ENCODE measurements around the gene SLC35G6.
"Not testable (repeated sequence)": the region's sequence is repeated elsewhere in the genome, so short reads cannot be mapped to it uniquely, and the experiment has no call there.

Gene SLC35G6

DNA sequence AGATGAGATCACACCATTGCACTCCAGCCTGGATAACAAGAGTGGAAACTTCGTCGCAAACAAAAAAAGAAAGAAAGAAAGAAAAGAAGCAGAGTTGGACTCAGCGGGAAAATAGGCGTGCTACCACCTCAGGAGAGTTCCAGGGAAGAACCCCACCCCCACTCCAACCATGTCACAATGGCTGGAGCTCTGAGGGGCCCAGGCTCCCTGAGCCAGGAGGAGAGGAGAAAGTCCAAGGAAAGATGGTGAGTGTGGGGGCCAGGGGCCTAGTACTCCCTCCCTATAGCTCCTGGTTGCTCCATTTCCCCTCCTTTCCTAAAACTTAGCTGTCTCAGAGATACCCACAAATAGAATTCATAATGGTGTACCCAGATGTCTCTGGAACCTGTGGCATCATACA is at the start of gene SLC35G6:
Gene SLC35G6 (plus strand): TSS at position 172 of the 400 bp plus-strand sequence. CDS start 71 bp downstream, at position 243.
- DNase-seq; in situ Hi-C loops (cut with HindIII; ENCODE audit: low pct_ligation_motif_present, low pct_unique_long_range_greater_than_20kb, low sequenced_read_pairs): not testable (repeated sequence)

- in situ Hi-C loops (cut with HindIII; ENCODE audit: low pct_ligation_motif_present, low pct_unique_long_range_greater_than_20kb, low sequenced_read_pairs) = no loop called here
These were observed 49.0 kb upstream of the SLC35G6 start for GRCh38 chr17:7432296-7432695.

GRCh38 chr17:7435676-7436555 is 45.3 kb upstream of the SLC35G6 start:
- peak; percentile 42 for DNase-seq
- in situ Hi-C loops (cut with HindIII; ENCODE audit: low pct_ligation_motif_present, low pct_unique_long_range_greater_than_20kb, low sequenced_read_pairs) = no loop called here

More at GRCh38 chr17:7432296-7432695, 49.0 kb upstream of the SLC35G6 start:
- DNase-seq = no peak

- in situ Hi-C loops (cut with HindIII; ENCODE audit: low pct_ligation_motif_present, low pct_unique_long_range_greater_than_20kb, low sequenced_read_pairs) = no loop called here
- DNase-seq = no peak
These were observed 44.5 kb upstream of the SLC35G6 start for GRCh38 chr17:7436556-7437368.

- in situ Hi-C loops (cut with HindIII; ENCODE audit: low pct_ligation_motif_present, low pct_unique_long_range_greater_than_20kb, low sequenced_read_pairs) = no loop called here
- no peak for DNase-seq
These were observed 43.8 kb upstream of the SLC35G6 start for GRCh38 chr17:7437369-7437863.

- no peak for DNase-seq
- in situ Hi-C loops (cut with HindIII; ENCODE audit: low pct_ligation_motif_present, low pct_unique_long_range_greater_than_20kb, low sequenced_read_pairs) = no loop called here
These were observed 43.2 kb upstream of the SLC35G6 start for GRCh38 chr17:7437950-7438614.

- in situ Hi-C loops (cut with HindIII; ENCODE audit: low pct_ligation_motif_present, low pct_unique_long_range_greater_than_20kb, low sequenced_read_pairs) = no loop called here
- DNase-seq = no peak
These were observed 42.4 kb upstream of the SLC35G6 start for GRCh38 chr17:7438656-7439460.

- in situ Hi-C loops (cut with HindIII; ENCODE audit: low pct_ligation_motif_present, low pct_unique_long_range_greater_than_20kb, low sequenced_read_pairs) = no loop called here
- peak; percentile 12 for DNase-seq
These were observed 41.7 kb upstream of the SLC35G6 start, which contains the start of gene FGF11 for GRCh38 chr17:7439462-7440112. TSS of gene FGF11 (plus strand) at chr17:7439512. CDS start at chr17:7439621, 109 bp downstream.

- peak; percentile 71 for DNase-seq
- in situ Hi-C loops (cut with HindIII; ENCODE audit: low pct_ligation_motif_present, low pct_unique_long_range_greater_than_20kb, low sequenced_read_pairs) = no loop called here
These were observed 41.0 kb upstream of the SLC35G6 start for GRCh38 chr17:7440113-7440833.

- DNase-seq = peak; percentile 60
- in situ Hi-C loops (cut with HindIII; ENCODE audit: low pct_ligation_motif_present, low pct_unique_long_range_greater_than_20kb, low sequenced_read_pairs) = no loop called here
These were observed 40.4 kb upstream of the SLC35G6 start for GRCh38 chr17:7440834-7441195.

DNA sequence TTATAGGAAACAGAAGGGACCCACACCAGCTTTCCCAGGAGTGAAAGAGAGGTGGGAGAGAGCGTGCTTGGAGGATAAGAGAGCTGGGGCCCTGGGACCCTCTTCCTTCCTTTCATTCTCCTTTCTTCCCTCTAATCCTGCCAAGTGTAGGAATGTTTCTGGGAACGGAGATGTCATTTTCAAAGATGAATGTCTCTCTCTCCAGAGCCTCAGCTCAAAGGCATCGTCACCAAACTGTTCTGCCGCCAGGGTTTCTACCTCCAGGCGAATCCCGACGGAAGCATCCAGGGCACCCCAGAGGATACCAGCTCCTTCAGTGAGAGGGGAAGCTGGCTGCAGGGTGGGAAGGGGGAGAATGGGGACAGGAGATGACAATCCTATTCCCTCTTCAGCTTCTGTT is 40.0 kb upstream of the SLC35G6 start:
- no peak for DNase-seq
- in situ Hi-C loops (cut with HindIII; ENCODE audit: low pct_ligation_motif_present, low pct_unique_long_range_greater_than_20kb, low sequenced_read_pairs) = no loop called here

GRCh38 chr17:7442142-7442541 is 39.1 kb upstream of the SLC35G6 start:
- DNase-seq = no peak
- in situ Hi-C loops (cut with HindIII; ENCODE audit: low pct_ligation_motif_present, low pct_unique_long_range_greater_than_20kb, low sequenced_read_pairs) = no loop called here

DNA sequence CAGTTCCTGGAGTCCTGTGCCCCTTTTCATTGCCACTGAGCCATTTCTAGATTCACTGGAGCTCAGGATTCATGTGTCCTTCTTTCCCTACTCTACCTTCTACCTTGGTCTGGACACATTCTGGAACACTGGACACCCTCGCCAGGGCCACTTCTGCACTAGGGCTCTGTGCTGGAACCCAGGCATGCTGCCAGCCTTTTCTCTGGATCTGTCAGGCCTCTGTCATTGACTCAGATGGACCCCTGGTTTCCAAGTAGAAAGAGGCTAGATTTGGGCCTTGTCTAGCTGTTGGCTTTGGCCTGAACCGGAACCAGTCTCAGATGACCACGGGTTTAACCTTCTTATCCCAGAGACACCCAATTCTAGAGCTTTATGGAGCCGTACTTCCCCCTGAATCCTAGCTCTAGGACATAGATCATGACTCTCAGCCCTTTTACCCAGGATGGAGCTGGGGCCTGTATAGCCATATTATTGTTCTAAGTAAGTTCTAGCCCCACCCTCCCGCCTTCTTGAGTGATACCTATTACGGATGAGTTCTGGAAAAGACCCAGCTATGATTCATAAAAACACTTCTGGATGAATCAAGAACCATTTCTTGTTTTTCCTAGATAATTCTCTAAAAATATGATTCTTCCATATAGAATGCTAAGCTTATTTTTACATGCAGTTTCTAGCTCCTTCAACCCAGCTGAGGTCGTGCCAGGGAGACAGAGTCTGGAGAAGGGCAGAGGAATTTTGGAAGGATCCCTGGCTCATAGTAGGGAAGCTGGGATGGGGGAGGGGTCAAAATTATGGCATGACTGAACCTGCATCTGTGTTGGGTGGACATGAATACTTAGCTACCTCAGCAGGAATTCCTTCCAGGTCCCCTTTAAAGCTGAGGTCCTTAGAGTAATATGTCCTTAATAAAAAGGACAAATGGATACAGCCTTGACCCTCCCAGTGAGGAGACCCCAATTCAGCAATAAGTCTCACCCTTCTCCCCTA is 37.5 kb upstream of the SLC35G6 start:
- in situ Hi-C loops (cut with HindIII; ENCODE audit: low pct_ligation_motif_present, low pct_unique_long_range_greater_than_20kb, low sequenced_read_pairs) = no loop called here
- peak; percentile 21 for DNase-seq

DNA sequence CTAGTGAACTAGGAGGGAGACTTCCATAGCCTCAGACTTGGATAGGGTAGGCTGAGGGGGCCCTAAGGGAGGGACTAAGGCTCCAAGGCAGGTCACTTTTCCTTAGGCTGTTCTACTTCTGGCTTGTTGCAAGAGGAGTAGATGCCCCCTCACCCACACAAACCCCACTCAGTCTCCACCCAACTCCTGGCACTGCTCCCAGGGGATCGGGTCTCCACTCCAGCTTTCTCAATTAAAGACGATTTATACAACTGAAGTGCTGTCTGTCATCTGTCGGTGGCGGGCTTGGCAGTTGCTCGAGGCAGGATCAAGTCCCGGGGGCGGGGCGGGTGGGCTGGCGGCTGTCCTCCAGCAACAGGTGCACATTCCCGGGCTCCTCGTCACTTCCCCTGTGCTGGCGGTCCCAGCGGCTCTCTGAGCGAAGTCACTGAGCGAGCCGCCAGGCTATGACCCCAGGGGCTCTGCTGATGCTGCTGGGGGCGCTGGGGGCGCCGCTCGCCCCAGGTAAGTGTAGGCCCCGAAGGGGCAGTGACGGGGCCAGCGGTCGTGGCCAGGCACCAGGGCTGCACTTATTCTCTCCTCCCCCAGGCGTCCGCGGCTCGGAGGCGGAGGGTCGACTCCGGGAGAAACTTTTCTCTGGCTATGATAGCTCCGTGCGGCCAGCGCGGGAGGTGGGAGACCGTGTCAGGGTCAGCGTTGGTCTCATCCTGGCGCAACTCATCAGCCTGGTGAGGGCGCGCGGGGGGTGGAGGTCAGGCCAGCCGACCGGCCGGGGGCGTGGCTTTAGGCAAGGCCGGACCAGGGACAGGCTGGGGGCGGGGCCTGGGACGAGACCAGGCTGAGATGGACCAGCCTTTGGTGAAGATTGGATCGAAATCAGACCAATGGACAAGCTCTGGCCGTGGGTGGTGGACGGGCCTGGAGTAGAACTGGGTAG is 36.3 kb upstream of the SLC35G6 start, which contains the start of gene CHRNB1:
Gene CHRNB1 (plus strand): TSS at position 380 of the 937 bp plus-strand sequence. CDS start 67 bp downstream, at position 447.
- DNase-seq = peak; percentile 92
- in situ Hi-C loops (cut with HindIII; ENCODE audit: low pct_ligation_motif_present, low pct_unique_long_range_greater_than_20kb, low sequenced_read_pairs) = no loop called here

GRCh38 chr17:7445619-7445968 is 35.7 kb upstream of the SLC35G6 start:
- in situ Hi-C loops (cut with HindIII; ENCODE audit: low pct_ligation_motif_present, low pct_unique_long_range_greater_than_20kb, low sequenced_read_pairs) = no loop called here
- DNase-seq = peak; percentile 93
